GM18498 (cell line): ENCODE results near the gene KL.

Experiments
- ATAC-seq: cut with Tn5 transposase; IDR thresholded peaks from one replicate; pipeline ENCODE4 v1.9.1; 2021; ENCODE audit warnings: mild to moderate bottlenecking, moderate library complexity; ENCODE audit not compliant: unreplicated experiment

Gene KL

DNA sequence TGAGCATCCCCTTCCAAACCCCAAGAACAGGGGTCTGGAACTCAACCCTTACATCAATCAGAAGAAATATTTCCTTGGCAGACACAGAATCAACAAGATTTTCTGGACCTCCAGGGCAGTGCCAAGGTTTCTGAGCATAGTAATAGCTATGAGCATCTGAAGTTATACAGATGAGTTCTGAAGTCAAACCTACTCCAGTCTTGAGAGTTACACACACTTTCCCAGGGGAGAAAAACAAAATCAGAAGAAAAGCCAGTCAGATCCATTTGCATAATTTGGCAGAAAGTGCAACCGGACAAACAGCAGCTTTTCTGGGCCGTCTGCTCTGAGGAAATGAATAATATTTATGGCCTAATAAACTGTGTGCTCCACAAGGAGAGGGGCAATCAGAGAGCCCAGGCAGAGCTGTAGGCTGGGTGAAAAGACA, 93.1 kb downstream of the KL start:
- ATAC-seq: peak; percentile 26

DNA sequence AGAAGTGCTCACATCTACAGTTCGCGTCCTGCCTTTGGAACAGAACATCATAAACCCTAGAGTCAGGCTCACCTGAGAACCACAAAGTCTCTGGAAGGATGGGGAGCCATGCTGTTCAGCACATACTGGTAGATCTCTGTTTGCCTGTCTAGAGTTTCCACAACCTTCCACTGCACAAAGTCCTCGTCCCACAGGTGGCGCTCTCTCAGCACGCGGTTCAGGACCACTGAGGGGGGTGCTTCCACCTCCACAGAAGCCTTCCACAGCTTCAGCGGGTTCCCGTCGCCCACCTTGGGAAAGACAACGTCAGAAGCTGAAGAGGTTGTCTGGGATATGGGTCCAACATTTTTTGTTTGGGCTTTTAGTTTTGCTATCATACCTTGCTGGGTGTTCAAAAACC, 93.6 kb downstream of the KL start:
- no peak for ATAC-seq

DNA sequence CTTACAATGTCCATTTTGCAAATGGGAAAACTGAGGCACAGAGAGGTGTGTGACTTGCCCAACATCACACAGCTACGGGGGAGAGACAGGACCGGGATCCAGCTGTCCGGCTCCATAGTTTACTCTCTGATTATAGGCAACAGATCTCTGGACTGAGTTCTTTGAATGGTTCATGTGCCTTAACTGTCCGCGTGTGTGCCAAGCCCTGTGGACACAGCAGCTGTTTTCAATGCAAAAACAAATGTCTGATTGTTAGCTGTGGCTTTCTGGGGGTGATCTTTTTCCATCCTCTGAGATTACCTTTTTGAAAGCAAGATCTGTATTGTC, 94.1 kb downstream of the KL start:
- ATAC-seq: peak; percentile 2

DNA sequence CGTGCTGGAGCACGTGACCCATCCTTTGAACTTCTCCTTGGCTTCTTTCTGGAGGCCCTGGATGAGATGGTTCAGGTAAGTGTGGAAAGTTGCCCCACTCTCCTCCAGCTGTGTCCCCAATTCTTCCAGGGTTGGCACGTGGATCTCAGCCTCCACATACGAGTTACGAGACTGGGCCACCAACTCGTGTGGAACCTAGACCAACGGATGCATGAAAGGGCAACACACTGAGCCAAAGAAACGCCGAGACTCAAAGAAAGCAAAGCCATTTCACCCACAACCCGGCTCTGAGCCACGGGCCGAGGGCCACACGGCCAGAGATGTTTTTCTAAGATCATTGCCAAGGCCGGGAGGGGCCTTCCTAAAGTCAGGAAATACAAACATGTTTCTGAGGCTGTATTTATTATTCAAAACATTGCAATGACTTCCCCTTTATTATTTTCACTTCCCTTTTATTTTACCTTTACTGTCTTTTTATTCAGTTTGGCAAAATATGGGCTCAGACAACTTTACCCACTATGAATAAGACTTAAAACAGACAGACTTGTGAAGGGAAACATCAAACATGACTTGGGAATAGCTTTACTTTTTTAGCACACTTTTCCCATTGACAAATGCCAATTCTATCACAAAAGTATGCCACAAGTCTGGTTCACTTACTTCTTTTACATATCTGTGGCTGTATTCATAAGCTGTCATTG, 94.6 kb downstream of the KL start:
- peak; percentile 52 for ATAC-seq

DNA sequence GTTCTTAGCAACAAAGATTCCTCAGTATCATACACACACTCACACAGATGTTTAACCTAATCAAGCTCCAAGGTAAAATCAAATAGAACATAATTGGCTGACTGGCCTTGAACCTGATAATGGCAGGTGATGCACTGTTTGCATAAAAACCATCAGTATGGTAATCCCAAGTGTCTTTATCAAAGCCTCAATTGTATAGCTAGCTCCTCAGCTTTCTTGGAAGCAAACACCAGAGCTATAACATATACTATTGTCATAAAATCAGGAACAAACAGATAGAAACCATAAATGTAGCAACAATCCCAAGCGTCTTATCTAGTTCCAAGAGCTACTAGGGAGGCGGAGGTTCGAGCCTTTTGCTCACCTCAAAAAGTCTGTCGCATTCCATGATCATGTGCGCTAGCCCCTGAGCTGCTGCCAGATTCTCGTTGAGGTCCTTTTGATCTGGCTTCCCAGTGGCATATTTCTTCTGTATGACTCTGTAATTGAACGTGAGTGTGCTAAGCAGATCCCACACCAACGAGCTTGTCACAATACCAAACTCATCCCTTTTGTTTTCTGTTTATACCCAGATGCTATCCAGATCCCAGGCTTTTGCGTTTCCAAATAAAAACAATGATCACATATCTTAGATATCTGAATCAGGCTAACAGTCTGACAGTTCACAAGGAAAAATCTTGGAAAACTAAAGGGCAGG, 95.3 kb downstream of the KL start:
- peak; percentile 20 for ATAC-seq

DNA sequence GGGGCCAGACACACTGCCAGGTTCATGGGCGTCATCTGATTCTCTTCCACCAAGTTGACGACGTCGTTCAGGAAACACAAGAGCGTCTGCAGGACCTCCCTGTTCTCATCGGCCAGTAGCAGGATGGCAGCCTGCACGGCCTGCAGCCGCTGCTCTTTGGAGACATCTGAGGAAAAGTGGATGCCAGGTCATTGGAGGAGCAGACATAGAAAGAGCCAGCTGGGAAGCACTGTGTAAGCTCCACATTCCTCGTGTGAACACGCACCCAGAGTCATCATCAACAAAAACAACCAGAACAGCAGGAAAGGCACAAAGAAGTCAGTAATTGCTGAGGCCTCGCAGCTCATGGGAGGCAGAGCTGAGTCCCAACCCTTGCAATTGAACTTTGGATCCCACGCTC, 96.5 kb downstream of the KL start:
- ATAC-seq: no peak

DNA sequence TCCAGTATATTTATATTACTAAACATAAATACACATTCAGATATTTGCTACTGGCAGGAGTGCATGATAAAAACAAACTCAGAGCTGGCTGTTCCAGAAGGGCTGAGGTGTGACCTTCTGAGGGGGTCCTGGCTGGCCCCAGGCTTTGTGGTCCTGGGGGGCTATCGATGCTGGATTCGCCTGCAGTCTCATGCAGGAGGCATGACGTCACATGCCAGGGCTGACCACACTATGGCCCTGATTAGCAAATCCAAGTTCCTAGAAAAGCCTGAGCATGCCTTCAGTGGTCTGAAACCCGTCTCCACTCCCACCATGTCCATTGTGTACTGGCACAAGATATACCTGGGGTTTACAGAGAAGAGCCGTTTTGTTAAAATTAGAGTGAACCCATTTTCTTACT, 97.9 kb downstream of the KL start:
- no peak for ATAC-seq

DNA sequence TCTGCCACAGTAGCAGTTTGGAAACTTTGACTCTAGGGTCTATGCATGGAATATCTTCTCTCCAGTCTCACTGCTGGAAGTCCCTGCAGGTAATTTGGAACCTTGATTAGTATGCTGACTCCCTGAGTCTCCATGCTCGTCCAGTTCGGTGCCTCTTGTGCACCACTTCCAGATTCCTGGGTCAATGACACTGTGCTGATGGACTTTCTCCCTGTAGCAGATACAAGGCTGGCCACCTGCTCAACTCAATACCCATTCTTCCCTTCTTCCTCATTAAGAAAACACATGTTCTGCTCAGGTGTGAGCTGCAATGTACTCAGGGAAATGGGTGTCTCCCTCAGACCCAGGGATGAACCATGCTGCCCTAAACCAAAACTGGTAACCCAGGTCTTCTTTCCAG, 99.1 kb downstream of the KL start:
- ATAC-seq: no peak
